ENCODE data around the gene OSBPL9.

GRCh38 chr1:51671527-51672325 lies 54.8 kb downstream of the OSBPL9 start:
- no peak for TF ChIP-seq EZH2 (IDR thresholded peaks at IDR 0.05; ENCODE audit: insufficient read depth, poor library complexity, severe bottlenecking)
- TF ChIP-seq EZH2phosphoT487 (IDR thresholded peaks at IDR 0.05; ENCODE audit: insufficient read depth, low read depth) = no peak
